SK-N-SH (cell line): ENCODE data around the gene NECTIN1. TPM values are rescaled to one million over a fixed set of nuclear protein-coding genes. Genes with fewer than 3 reads are reported as not detected.
A peak's percentile ranks its signal among the peaks of the same experiment; 100 is the strongest.

Experiments used
- CTCF ChIA-PET: fragments of 300-600, 350-600 bp; formaldehyde crosslinking; extraction: SDS; loops from one replicate; lab custom pipeline; 2021; lab: Yijun Ruan, JAX
- POLR2A ChIA-PET: fragments of 350-600 bp; sonication (Branson Sonifier 250); formaldehyde crosslinking; extraction: SDS; loops from one replicate; lab custom pipeline; 2020; ENCODE audit warnings: antibody characterized with exemption, inconsistent platforms; lab: Yijun Ruan, JAX
- DNase-seq: peaks from one replicate; pipeline ENCODE4 v3.0.0; 2012
- H2AFZ ChIP-seq: fragments of 200-600 bp; sonication (generic); 2 replicates; pipeline ENCODE4 v1.8.1; 2016; ENCODE audit warnings: antibody characterized with exemption, mild to moderate bottlenecking, low read depth
- H3F3A ChIP-seq: fragments of 200-600 bp; sonication (generic); replicated peaks from 2 replicates; pipeline ENCODE3; 2016; ENCODE audit warnings: antibody characterized with exemption, mild to moderate bottlenecking; ENCODE audit not compliant: insufficient read depth
- H3K27ac ChIP-seq, 2 experiments: fragments of 200-500 bp in 1 of 2; fragments of 200-600 bp in 1 of 2; sonication (Bioruptor generic) in 1 of 2; sonication (generic), shearing (Covaris generic) in 1 of 2; 2 replicates each; pipeline versions ENCODE4 v1.5.1 to v1.6.1; 2014 to 2016; ENCODE audit warnings: low read depth in 2 of 2, inconsistent platforms in 1 of 2, low read length in 1 of 2, mild to moderate bottlenecking in 1 of 2, mixed read lengths in 1 of 2
- H3K27me3 ChIP-seq: fragments of 200-600 bp; sonication (generic), shearing (Covaris generic); 2 replicates; pipeline ENCODE4 v1.6.1; 2016; ENCODE audit warnings: mixed run types; ENCODE audit not compliant: insufficient read depth
- H3K36me3 ChIP-seq, 2 experiments: fragments of 200-500 bp in 1 of 2; fragments of 200-600 bp in 1 of 2; sonication (Bioruptor generic) in 1 of 2; sonication (generic) in 1 of 2; replicated peaks in 1 of 2; 2 replicates each; pipeline versions ENCODE3 to v1.5.1; 2014 to 2016; ENCODE audit warnings: low read length in 1 of 2, mild to moderate bottlenecking in 1 of 2; ENCODE audit not compliant: insufficient read depth in 2 of 2, control insufficient read depth in 1 of 2
- H3K4me1 ChIP-seq, 2 experiments: fragments of 200-500 bp in 1 of 2; fragments of 200-600 bp in 1 of 2; sonication (Bioruptor generic) in 1 of 2; sonication (generic), shearing (Covaris generic) in 1 of 2; 2 replicates each; pipeline versions ENCODE4 v1.5.1 to v1.6.1; 2014 to 2016; ENCODE audit warnings: low read depth in 1 of 2, low read length in 1 of 2, mixed run types in 1 of 2; ENCODE audit not compliant: insufficient read depth in 2 of 2, control insufficient read depth in 1 of 2
- H3K4me2 ChIP-seq: fragments of 200-600 bp; sonication (generic), shearing (Covaris generic); 2 replicates; pipeline ENCODE4 v1.6.1; 2017; ENCODE audit warnings: mixed run types
- H3K4me3 ChIP-seq, 2 experiments: fragments of 200-500 bp in 1 of 2; fragments of 200-600 bp in 1 of 2; sonication (Bioruptor generic) in 1 of 2; sonication (generic), shearing (Covaris generic) in 1 of 2; 2 replicates each; pipeline versions ENCODE4 v1.5.1 to v1.8.1; 2014 to 2016; ENCODE audit warnings: low read depth in 2 of 2, inconsistent platforms in 1 of 2, low read length in 1 of 2, mild to moderate bottlenecking in 1 of 2, mixed read lengths in 1 of 2, moderate library complexity in 1 of 2
- H3K79me2 ChIP-seq: fragments of 200-600 bp; sonication (generic); 2 replicates; pipeline ENCODE4 v1.8.1; 2017; ENCODE audit warnings: mild to moderate bottlenecking; ENCODE audit not compliant: insufficient read depth
- H3K9ac ChIP-seq: fragments of 200-600 bp; sonication (generic); 2 replicates; pipeline ENCODE4 v1.6.1; 2017; ENCODE audit warnings: mixed run types
- H3K9me2 ChIP-seq: fragments of 200-600 bp; sonication (generic); 2 replicates; pipeline ENCODE4 v1.6.1; 2017; ENCODE audit warnings: mixed run types
- H3K9me3 ChIP-seq: fragments of 200-600 bp; sonication (generic); 2 replicates; pipeline ENCODE4 v1.6.1; 2017; ENCODE audit warnings: mixed run types, mild to moderate bottlenecking, moderate library complexity
- H4K20me1 ChIP-seq: fragments of 200-600 bp; sonication (generic); 2 replicates; pipeline ENCODE4 v1.6.1; 2017; ENCODE audit warnings: mild to moderate bottlenecking, mixed run types; ENCODE audit not compliant: insufficient read depth
- ELF1 ChIP-seq: IDR thresholded peaks from 2 replicates; pipeline ENCODE4 v1.4.0; 2012
- EP300 ChIP-seq, 2 experiments: IDR thresholded peaks; 2 replicates each; pipeline versions ENCODE4 v1.4.0 to v1.6.1; 2012; ENCODE audit warnings: borderline replicate concordance in 1 of 2, low read depth in 1 of 2, low read length in 1 of 2
- GABPA ChIP-seq: IDR thresholded peaks from 2 replicates; pipeline ENCODE4 v1.4.0; 2012; ENCODE audit warnings: low read depth, mild to moderate bottlenecking
- MAX ChIP-seq: IDR thresholded peaks from 2 replicates; pipeline ENCODE4 v1.4.0; 2012; ENCODE audit warnings: low read depth
- MXI1 ChIP-seq: IDR thresholded peaks from 2 replicates; pipeline ENCODE4 v1.6.1; 2012; ENCODE audit warnings: mild to moderate bottlenecking, low read depth, low read length, improper control_type of control experiment
- NFIC ChIP-seq: IDR thresholded peaks from 2 replicates; pipeline ENCODE4 v1.4.0; 2012; ENCODE audit warnings: borderline replicate concordance
- NRF1 ChIP-seq: IDR thresholded peaks from 2 replicates; pipeline ENCODE4 v1.6.1; 2012; ENCODE audit warnings: low read depth, mild to moderate bottlenecking, low read length
- PBX3 ChIP-seq: IDR thresholded peaks from 2 replicates; pipeline ENCODE4; 2012
- RAD21 ChIP-seq: IDR thresholded peaks from 2 replicates; pipeline ENCODE4 v1.6.1; 2012; ENCODE audit warnings: mild to moderate bottlenecking, low read length
- REST ChIP-seq: IDR thresholded peaks from 2 replicates; pipeline ENCODE4 v1.6.1; 2012; ENCODE audit warnings: mild to moderate bottlenecking, low read depth, low read length, moderate library complexity
- RXRA ChIP-seq: IDR thresholded peaks from 2 replicates; pipeline ENCODE4 v1.4.0; 2012; ENCODE audit warnings: low read depth, mild to moderate bottlenecking, borderline replicate concordance
- TEAD4 ChIP-seq: IDR thresholded peaks from 2 replicates; pipeline ENCODE4 v1.4.0; 2012; ENCODE audit warnings: mild to moderate bottlenecking, borderline replicate concordance; ENCODE audit not compliant: insufficient read depth
- USF1 ChIP-seq: IDR thresholded peaks from 2 replicates; pipeline ENCODE4 v1.4.0; 2012; ENCODE audit warnings: low read depth, borderline replicate concordance
- YY1 ChIP-seq: IDR thresholded peaks from 2 replicates; pipeline ENCODE4 v1.4.0; 2012; ENCODE audit warnings: low read depth, mild to moderate bottlenecking
- ZBTB33 ChIP-seq: IDR thresholded peaks from 2 replicates; pipeline ENCODE4 v1.4.0; 2012; ENCODE audit warnings: low read depth, borderline replicate concordance
- WGBS: methylation state at CpG from one replicate; pipeline ENCODE4 v1.1.6; 2017; ENCODE audit warnings: low lambda C conversion rate; 5-methylcytosine and 5-hydroxymethylcytosine counted together
- polyA plus RNA-seq, 3 experiments: library from polyadenylated mRNA; depleted of rRNA; stranded (reverse); fragments of >200 nt; gene quantifications; 2 replicates each; pipeline ENCODE4 v1.2.3, GENCODE V29; 2012

The NECTIN1 gene
- polyA plus RNA-seq, 1 of the 3 experiments (the other 2 are of a cell fraction): 9.1 TPM

- DNase-seq: no peak
- Histone ChIP-seq H3K9me2 (no peaks in the 10 kb centered on the region), H3K4me1 (peaks cover 7 to 74% of the 10 kb centered on the region in 2 experiments; a peak in 2 of 4 replicates), H2AFZ (no peak overlapping the region), H4K20me1 (0 out of 2 replicates have a peak, but pooled peaks cover 5% of the 10 kb centered on the region), H3K9ac (no peak overlapping the region), H3K36me3 (no peaks in the 10 kb centered on the region), H3F3A (no peaks in the 10 kb centered on the region), H3K79me2 (no peaks in the 10 kb centered on the region), H3K27me3 (no peaks in the 10 kb centered on the region), H3K4me3 (no peak overlapping the region), H3K4me2 (no peak overlapping the region), H3K9me3 (no peaks in the 10 kb centered on the region), H3K27ac (peak overlapping the region in 1 of 2 experiments; percentile 39; a peak in 2 of 4 replicates)
- ChIA-PET POLR2A (no interaction called here), CTCF (interaction anchor here (0.8 to 8.4 kb wide), 6 partner anchors 18 to 403 kb away, joined by 3 to 77 read pairs (median 3); partner anchors contain the start of gene NECTIN1)
- WGBS: 100% methylated on average over 6 of the region's 7 CpGs
- TF ChIP-seq ZBTB33 (no peak), REST (peak; percentile 79; the same call in 1 of the 2 replicates)
Measured at GRCh38 chr11:119706029-119706428, 23.0 kb downstream of the NECTIN1 start.

- peak overlapping the region in 1 of 2 experiments; percentile 28; a peak in 1 of 4 replicates for H3K27ac ChIP-seq
- no peaks in the 10 kb centered on the region for H3K9me3 ChIP-seq
- POLR2A ChIA-PET: no interaction called here
- TF ChIP-seq RAD21 (no peak), YY1 (no peak), NRF1 (no peak), TEAD4 (no peak), MAX (no peak), PBX3 (no peak), USF1 (no peak), ELF1 (no peak), RXRA (no peak), EP300 (IDR thresholded peaks at IDR 0.05; ENCODE audit: borderline replicate concordance in 1 of 2, low read depth in 1 of 2, low read length in 1 of 2) (no peak), ZBTB33 (no peak), NFIC (no peak), MXI1 (no peak), GABPA (no peak)
Measured at GRCh38 chr11:119705362-119705761, 23.6 kb downstream of the NECTIN1 start.

More at GRCh38 chr11:119705362-119705761, 23.6 kb downstream of the NECTIN1 start:
- DNase-seq: no peak
- Histone ChIP-seq H3K9ac (no peak overlapping the region), H3K4me1 (peaks cover 7 to 79% of the 10 kb centered on the region in 2 experiments; a peak in 2 of 4 replicates), H2AFZ (no peak overlapping the region), H3K4me3 (no peak overlapping the region), H3K36me3 (no peaks in the 10 kb centered on the region), H3K27me3 (no peaks in the 10 kb centered on the region), H3K9me2 (no peaks in the 10 kb centered on the region), H3K79me2 (no peaks in the 10 kb centered on the region), H3K4me2 (no peak overlapping the region), H4K20me1 (0 out of 2 replicates have a peak, but pooled peaks cover 5% of the 10 kb centered on the region), H3F3A (no peaks in the 10 kb centered on the region)
- CTCF ChIA-PET: interaction anchor here (0.8 to 8.4 kb wide), 4 partner anchors 16 to 403 kb away, joined by 3 to 77 read pairs (median 8); partner anchors contain the start of gene NECTIN1
- WGBS: 95% methylated on average over 4 of the region's 9 CpGs
